Spleen (tissue), 7 donors: ENCODE results near the gene TMEM107.

Experiments
- CTCF ChIP-seq, 11 experiments: fragments of 200-600 bp in 7 of 11; fragments of 450-650 bp in 4 of 11; sonication (generic) in 4 of 11; IDR thresholded peaks in 8 of 11; conservative IDR thresholded peaks in 3 of 11; 1 replicate in 7 of 11; 2 replicates in 4 of 11; pipeline versions ENCODE4 v1.4.0 to v1.8.0; 2016 to 2021; ENCODE audit warnings: antibody characterized with exemption in 11 of 11, inconsistent platforms in 4 of 11, mild to moderate bottlenecking in 1 of 11
- POLR2A ChIP-seq, 3 donors: fragments of 450-650 bp; IDR thresholded peaks; one replicate each; pipeline ENCODE4 v1.5.1; 2017; ENCODE audit warnings: antibody characterized with exemption in 3 of 3, mild to moderate bottlenecking in 1 of 3
- donor health status: DM: no; HTN: no; CAD: no; lungs with moderate emphysema.
- donor health status: DM: no; HTN: no; CAD: no.
- donor health status: DM: no; HTN: no; CAD: no.

DNA sequence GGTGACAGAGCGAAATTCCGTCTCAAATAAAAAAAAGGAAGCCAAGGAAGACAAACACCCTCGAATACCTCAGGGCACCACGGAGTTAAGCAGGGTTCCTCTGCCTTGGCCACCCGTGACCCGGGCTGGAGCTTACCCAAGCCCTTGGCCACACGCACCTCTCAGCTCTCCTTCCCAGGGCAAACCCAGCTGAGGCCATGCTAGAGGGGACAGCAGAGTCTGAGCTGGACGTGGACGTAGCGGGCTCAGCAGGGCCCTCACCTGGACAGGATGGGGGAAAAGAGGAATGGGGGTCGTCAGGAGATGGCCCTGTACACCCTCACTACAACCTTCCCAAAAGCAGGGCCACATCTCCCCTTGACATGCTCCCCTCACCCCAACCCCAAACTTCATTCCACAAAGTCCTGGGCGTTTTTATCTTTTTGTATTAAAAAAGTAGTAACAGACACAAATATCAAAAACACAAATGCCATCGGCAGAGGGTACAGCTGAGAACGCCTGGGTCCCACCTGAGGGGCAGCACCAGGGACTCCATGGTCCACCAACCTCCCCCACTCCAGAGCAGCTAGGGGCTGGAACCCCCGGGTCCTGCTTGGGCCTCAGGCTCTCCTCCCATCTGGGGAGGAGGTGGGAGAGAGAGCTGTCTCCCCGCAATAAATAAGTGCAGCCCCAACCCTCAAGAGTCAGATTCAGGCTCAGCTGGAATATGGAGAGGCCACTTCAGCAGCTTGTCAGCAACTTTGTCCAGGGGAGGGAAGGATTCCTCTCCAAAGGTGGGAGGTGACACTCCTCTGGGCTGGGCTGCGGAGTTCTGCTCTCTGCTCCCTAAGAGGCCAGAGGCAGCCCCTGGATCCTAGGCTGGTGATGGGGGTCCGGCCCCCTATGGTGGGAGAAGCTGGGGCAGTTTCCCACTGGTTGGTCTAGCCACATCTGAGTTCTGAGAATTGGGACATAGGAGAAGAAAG, 35.8 kb downstream of the TMEM107 start:
- TF ChIP-seq CTCF (IDR thresholded peaks at IDR 0.05 in 8 of 11, conservative IDR thresholded peaks at IDR 0.05 in 3 of 11) (no peak), POLR2A (IDR thresholded peaks at IDR 0.05) (no peak)
